GM06990 (cell line): ENCODE measurements around the gene RSRC1.

Experiments used
- DNase-seq: peaks from one replicate; pipeline ENCODE4 v3.0.0-alpha.2; 2011; ENCODE audit not compliant: insufficient read length; ENCODE audit errors: extremely low read depth
- H3K27me3 ChIP-seq: replicated peaks from 2 replicates; pipeline ENCODE4 v1.6.0; 2011; ENCODE audit warnings: low read length; ENCODE audit not compliant: control insufficient read depth, insufficient read depth
- H3K36me3 ChIP-seq: 2 replicates; pipeline ENCODE4 v1.5.1; 2011; ENCODE audit warnings: low read length; ENCODE audit not compliant: control insufficient read depth, insufficient read depth
- H3K4me3 ChIP-seq: replicated peaks from 2 replicates; pipeline ENCODE4 v1.5.1; 2011; ENCODE audit warnings: low read depth, mild to moderate bottlenecking, control low read depth, low read length
- CTCF ChIP-seq: IDR thresholded peaks from 2 replicates; pipeline ENCODE4 v1.5.1; 2011; ENCODE audit warnings: low read length, control low read depth, mild to moderate bottlenecking, inconsistent platforms; ENCODE audit not compliant: insufficient read depth, poor library complexity, severe bottlenecking

Gene RSRC1

DNA sequence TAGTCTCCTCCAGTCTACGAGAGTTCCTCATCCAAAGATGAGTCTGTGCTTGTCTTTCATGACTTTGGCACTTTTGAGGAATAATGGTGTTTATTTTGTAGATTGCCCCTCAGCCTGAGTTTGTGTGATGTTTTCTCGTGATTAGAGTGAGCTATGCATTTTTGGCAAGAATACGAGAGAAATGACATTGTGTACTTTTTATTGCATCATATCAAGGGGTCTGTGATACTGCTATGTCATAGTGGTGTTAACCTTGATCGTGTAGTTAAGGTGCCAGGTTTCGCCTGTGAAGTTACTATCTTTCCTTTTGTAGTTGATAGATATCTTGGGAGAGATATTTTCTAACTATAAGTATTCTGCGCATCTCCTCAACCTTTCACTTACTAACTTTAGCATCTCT is 18.9 kb downstream of the RSRC1 start:
- peaks cover 2% of the 10 kb centered on the region; the same call in 1 of the 2 replicates for H3K36me3 ChIP-seq
- no peaks in the 10 kb centered on the region for H3K27me3 ChIP-seq
- no peak overlapping the region for H3K4me3 ChIP-seq
- no peak for TF ChIP-seq CTCF
- DNase-seq = no peak

DNA sequence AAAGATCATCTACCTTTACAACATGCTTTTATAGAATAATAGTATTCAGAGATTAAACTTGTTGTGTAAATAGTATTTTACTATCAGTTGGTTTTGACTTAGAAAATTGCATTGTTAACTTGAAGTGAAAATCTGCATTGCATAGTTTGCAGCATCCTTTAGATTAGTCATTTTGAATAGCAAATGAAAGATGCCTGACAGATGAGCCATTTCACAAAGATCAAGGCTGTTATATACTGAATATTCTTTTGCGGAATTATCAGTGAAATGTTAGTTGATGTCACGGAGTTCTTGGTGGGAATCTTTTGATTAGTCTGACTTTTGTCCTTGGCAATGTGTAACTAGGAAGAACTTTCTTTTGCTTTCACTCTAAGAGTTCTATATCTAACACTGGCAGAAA is 24.5 kb downstream of the RSRC1 start:
- Histone ChIP-seq H3K36me3 (no peaks in the 10 kb centered on the region; the same call in 1 of the 2 replicates), H3K27me3 (no peaks in the 10 kb centered on the region), H3K4me3 (no peak overlapping the region)
- no peak for DNase-seq
- no peak for TF ChIP-seq CTCF

GRCh38 chr3:158140396-158140795 is 30.5 kb downstream of the RSRC1 start:
- TF ChIP-seq CTCF = no peak
- Histone ChIP-seq H3K4me3 (no peak overlapping the region), H3K36me3 (no peaks in the 10 kb centered on the region), H3K27me3 (no peaks in the 10 kb centered on the region)
- DNase-seq = no peak

GRCh38 chr3:158148218-158148617 is 38.3 kb downstream of the RSRC1 start:
- no peaks in the 10 kb centered on the region; the same call in 1 of the 2 replicates for H3K36me3 ChIP-seq
- no peaks in the 10 kb centered on the region for H3K27me3 ChIP-seq
- DNase-seq = no peak
- no peak overlapping the region for H3K4me3 ChIP-seq
- TF ChIP-seq CTCF = no peak

DNA sequence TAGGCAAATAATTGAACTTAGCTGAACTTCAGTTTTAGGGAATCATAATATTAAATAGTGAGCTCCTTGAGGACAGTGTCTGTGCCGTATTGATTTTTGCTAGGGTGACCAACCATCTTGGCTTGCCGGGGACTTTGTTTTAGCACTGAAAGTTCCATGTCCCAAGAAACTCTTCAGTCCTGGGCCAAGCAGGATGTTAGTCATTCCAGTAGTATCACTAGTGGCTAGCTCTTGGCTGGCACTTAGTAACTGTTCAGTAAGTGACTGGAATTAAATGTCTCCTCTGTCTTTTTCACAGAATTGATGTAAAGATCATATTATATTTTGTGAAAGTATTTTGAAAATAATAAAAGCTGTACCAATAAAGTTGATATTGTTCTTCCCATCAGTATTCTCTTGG is 42.3 kb downstream of the RSRC1 start:
- no peaks in the 10 kb centered on the region; the same call in 1 of the 2 replicates for H3K36me3 ChIP-seq
- H3K27me3 ChIP-seq = no peaks in the 10 kb centered on the region
- DNase-seq = no peak
- no peak overlapping the region for H3K4me3 ChIP-seq
- TF ChIP-seq CTCF = no peak

DNA sequence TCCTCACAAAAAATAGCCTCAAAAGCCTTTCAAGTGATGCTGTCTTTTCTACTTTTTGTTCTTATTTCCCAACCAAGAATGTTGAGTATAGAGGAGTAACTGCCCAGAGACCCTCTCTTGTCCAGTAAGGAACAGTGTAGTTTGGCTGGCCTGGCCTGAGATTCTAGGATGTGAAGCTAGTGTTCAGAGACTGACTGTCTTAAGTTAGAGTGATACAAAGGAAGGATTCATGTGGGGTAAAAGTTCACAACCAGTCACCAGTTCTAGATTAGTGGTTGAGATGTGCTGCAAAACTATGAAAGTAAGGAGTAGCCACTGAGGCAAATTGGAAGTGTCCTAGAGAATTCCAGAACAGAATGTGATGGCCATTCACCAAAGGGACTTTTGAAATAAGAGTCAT is 49.1 kb downstream of the RSRC1 start:
- no peak for DNase-seq
- Histone ChIP-seq H3K27me3 (no peaks in the 10 kb centered on the region), H3K4me3 (no peak overlapping the region), H3K36me3 (no peaks in the 10 kb centered on the region)
- no peak for TF ChIP-seq CTCF
